Measurements from ENCODE around the gene MAL. TPM values are rescaled to one million over a fixed set of nuclear protein-coding genes. Genes with fewer than 3 reads are reported as not detected.

The MAL gene
- total and polyA plus RNA-seq, 2 experiments from 2014 or later: 0.24 to 0.31 TPM

- H3K27me3 Mint-ChIP-seq (ENCODE audit: insufficient read depth, low read depth, poor library complexity): peaks cover 18% of the 10 kb centered on the region
- peaks cover 13% of the 10 kb centered on the region for H3K4me1 Mint-ChIP-seq
Observed at GRCh38 chr2:95038635-95039298, 13.3 kb downstream of the MAL start.

More at GRCh38 chr2:95038635-95039298, 13.3 kb downstream of the MAL start:
- peaks cover 11% of the 10 kb centered on the region; the same call in 1 of the 3 replicates for H3K36me3 Mint-ChIP-seq (ENCODE audit: low read depth)
- TF ChIP-seq CTCF (conservative IDR thresholded peaks at IDR 0.05; ENCODE audit: low read depth in 2 of 2): no peak
- TF ChIP-seq REST (IDR thresholded peaks at IDR 0.05; ENCODE audit: unreplicated experiment): no peak
- no peak for TF ChIP-seq ZNF331 (CRISPR knock-in tag; IDR thresholded peaks at IDR 0.05; ENCODE audit: low read depth)
- TF ChIP-seq POLR2AphosphoS5 (IDR thresholded peaks at IDR 0.05; ENCODE audit: low read depth): no peak
- TF ChIP-seq EZH2 (IDR thresholded peaks at IDR 0.05; ENCODE audit: low read depth, unreplicated experiment): no peak
- no peak for TF ChIP-seq JUNB (IDR thresholded peaks at IDR 0.05; ENCODE audit: unreplicated experiment)
- no peak for TF ChIP-seq EZH2phosphoT487 (IDR thresholded peaks at IDR 0.05; ENCODE audit: unreplicated experiment)
- no peak for TF ChIP-seq ETS1 (IDR thresholded peaks at IDR 0.05)
- TF ChIP-seq ZNF114 (CRISPR knock-in tag; IDR thresholded peaks at IDR 0.05): no peak
- no peak for TF ChIP-seq STAT1 (IDR thresholded peaks at IDR 0.05; ENCODE audit: unreplicated experiment)
- TF ChIP-seq ZNF462 (CRISPR knock-in tag; IDR thresholded peaks at IDR 0.05): no peak
- TF ChIP-seq NANOG (IDR thresholded peaks at IDR 0.05; ENCODE audit: borderline replicate concordance): no peak
- TF ChIP-seq CREB1 (CRISPR knock-in tag; IDR thresholded peaks at IDR 0.05; ENCODE audit: low read depth): no peak
- Histone ChIP-seq H3F3A (replicated peaks; ENCODE audit: low read depth) (no peaks in the 10 kb centered on the region), H3K4me3 (no peak overlapping the region), H3K36me3 (ENCODE audit: insufficient read depth) (no peaks in the 10 kb centered on the region), H3K27ac (ENCODE audit: low read depth) (no peak overlapping the region), H4K20me1 (replicated peaks; ENCODE audit: insufficient read depth) (no peaks in the 10 kb centered on the region), H2AFZ (no peak overlapping the region), H3K27me3 (ENCODE audit: insufficient read depth) (no peaks in the 10 kb centered on the region; the same call in 1 of the 2 replicates), H3K4me2 (no peak overlapping the region), H3K4me1 (ENCODE audit: insufficient read depth) (no peaks in the 10 kb centered on the region), H3K9me2 (ENCODE audit: insufficient read depth) (no peaks in the 10 kb centered on the region), H3K79me2 (replicated peaks; ENCODE audit: insufficient read depth) (no peaks in the 10 kb centered on the region)
- peaks cover 11% of the 10 kb centered on the region for H3K9me3 Mint-ChIP-seq
- no peak for ATAC-seq
- H3K4me3 Mint-ChIP-seq: no peak overlapping the region
- no peak overlapping the region for H3K27ac Mint-ChIP-seq
- DNase-seq (ENCODE audit: low spot score): no peak
